SK-N-SH treated with all-trans-retinoic acid at 6 μM for 48 hours (cell line): ENCODE data around the gene CZIB.

Experiments used
- ARNTL ChIP-seq: fragments of 450-650 bp; formaldehyde crosslinking; IDR thresholded peaks from 2 replicates; pipeline ENCODE4 v1.5.0; 2020; ENCODE audit warnings: low read depth, mild to moderate bottlenecking, moderate library complexity, borderline replicate concordance
- BACH2 ChIP-seq: fragments of 250-450 bp; sonication (Bioruptor Pico); IDR thresholded peaks from 2 replicates; pipeline ENCODE4 v1.9.0; 2021; ENCODE audit warnings: mild to moderate bottlenecking, borderline replicate concordance
- CREB5 ChIP-seq: fragments of 250-450 bp; sonication (Bioruptor Pico); IDR thresholded peaks from 2 replicates; pipeline ENCODE4 v1.5.1; 2020; ENCODE audit warnings: low read depth, mild to moderate bottlenecking, moderate library complexity
- ESRRG ChIP-seq: fragments of 250-450 bp; sonication (Bioruptor Pico); IDR thresholded peaks from 2 replicates; pipeline ENCODE4 v1.6.1; 2021; ENCODE audit warnings: mild to moderate bottlenecking
- GLIS3 ChIP-seq: fragments of 250-450 bp; sonication (Bioruptor Pico); IDR thresholded peaks from 2 replicates; pipeline ENCODE4 v1.5.0; 2020; ENCODE audit warnings: mild to moderate bottlenecking, moderate library complexity
- PATZ1 ChIP-seq: fragments of 250-450 bp; sonication (Bioruptor Pico); IDR thresholded peaks from 2 replicates; pipeline ENCODE4 v1.8.0; 2020; ENCODE audit warnings: mild to moderate bottlenecking, moderate library complexity, borderline replicate concordance
- PPARA ChIP-seq: fragments of 250-450 bp; sonication (Bioruptor Pico); IDR thresholded peaks from 2 replicates; pipeline ENCODE4 v1.5.0; 2020; ENCODE audit warnings: mild to moderate bottlenecking, borderline replicate concordance
- RARB ChIP-seq: fragments of 250-450 bp; sonication (Bioruptor Pico); IDR thresholded peaks from 2 replicates; pipeline ENCODE4 v1.8.0; 2021; ENCODE audit warnings: mild to moderate bottlenecking, moderate library complexity
- SNAI2 ChIP-seq: fragments of 250-450 bp; sonication (Bioruptor Pico); IDR thresholded peaks from 2 replicates; pipeline ENCODE4 v1.5.0; 2020; ENCODE audit warnings: mild to moderate bottlenecking, moderate library complexity
- ZNF8 ChIP-seq: fragments of 450-650 bp; formaldehyde crosslinking; IDR thresholded peaks from 2 replicates; pipeline ENCODE4 v1.5.0; 2020; ENCODE audit warnings: mild to moderate bottlenecking, moderate library complexity

GRCh38 chr1:53270107-53270506, 49.7 kb upstream of the CZIB start:
- no peak for TF ChIP-seq ARNTL (CRISPR knock-in tag)
- no peak for TF ChIP-seq GLIS3 (CRISPR knock-in tag)
- TF ChIP-seq BACH2 (CRISPR knock-in tag) = no peak
- TF ChIP-seq RARB (CRISPR knock-in tag) = no peak
- no peak for TF ChIP-seq PPARA (CRISPR knock-in tag)
- TF ChIP-seq PATZ1 = no peak
- TF ChIP-seq ZNF8 (CRISPR knock-in tag) = no peak
- no peak for TF ChIP-seq SNAI2 (CRISPR knock-in tag)
- no peak for TF ChIP-seq ESRRG (CRISPR knock-in tag)
- no peak for TF ChIP-seq CREB5 (CRISPR knock-in tag)
